Chondrocyte (in vitro differentiated cells): ENCODE measurements around the gene KLF12. TPM values are rescaled to one million over a fixed set of nuclear protein-coding genes. Genes with fewer than 3 reads are reported as not detected.

Experiments used
- DNase-seq: peaks from one replicate; pipeline ENCODE4 v3.0.0; 2021; ENCODE audit warnings: mixed read lengths, low spot score
- H3K27ac Mint-ChIP-seq: one replicate; pipeline ENCODE4 v1.8.0; 2021; ENCODE audit warnings: mild to moderate bottlenecking, moderate library complexity, mixed read lengths; ENCODE audit not compliant: unreplicated experiment
- H3K27me3 Mint-ChIP-seq: 2 replicates; pipeline ENCODE4 v1.8.0; 2021; ENCODE audit warnings: low read depth, mixed read lengths
- H3K36me3 Mint-ChIP-seq: 2 replicates; pipeline ENCODE4 v1.8.0; 2021; ENCODE audit warnings: low read depth, mixed read lengths
- H3K4me1 Mint-ChIP-seq: 2 replicates; pipeline ENCODE4 v1.8.0; 2021; ENCODE audit warnings: low read depth, mild to moderate bottlenecking, mixed read lengths
- H3K4me3 Mint-ChIP-seq: one replicate; pipeline ENCODE4 v1.8.0; 2021; ENCODE audit warnings: mild to moderate bottlenecking, moderate library complexity, mixed read lengths; ENCODE audit not compliant: unreplicated experiment
- H3K9me3 Mint-ChIP-seq: 2 replicates; pipeline ENCODE4 v1.8.0; 2021; ENCODE audit warnings: low read depth, mixed read lengths
- CTCF ChIP-seq: fragments of 200-600 bp; sonication (generic); IDR thresholded peaks from 2 replicates; pipeline ENCODE4 v1.5.0; 2021; ENCODE audit warnings: antibody characterized with exemption, mild to moderate bottlenecking, moderate library complexity
- total RNA-seq: library from RNA; stranded (reverse); gene quantifications from 3 replicates; pipeline ENCODE4 v1.2.1, GENCODE V29; 2021

The KLF12 gene
- total RNA-seq, 1 donor from 2014 or later: 29.0 TPM

- Mint-ChIP-seq H3K27me3 (no peaks in the 10 kb centered on the region), H3K36me3 (no peaks in the 10 kb centered on the region), H3K4me1 (peaks cover 8% of the 10 kb centered on the region), H3K4me3 (no peak overlapping the region), H3K27ac (no peak overlapping the region), H3K9me3 (no peaks in the 10 kb centered on the region)
- DNase-seq: no peak
- no peak for TF ChIP-seq CTCF
Observed at GRCh38 chr13:74158571-74159352, 24.6 kb upstream of the KLF12 start.

DNA sequence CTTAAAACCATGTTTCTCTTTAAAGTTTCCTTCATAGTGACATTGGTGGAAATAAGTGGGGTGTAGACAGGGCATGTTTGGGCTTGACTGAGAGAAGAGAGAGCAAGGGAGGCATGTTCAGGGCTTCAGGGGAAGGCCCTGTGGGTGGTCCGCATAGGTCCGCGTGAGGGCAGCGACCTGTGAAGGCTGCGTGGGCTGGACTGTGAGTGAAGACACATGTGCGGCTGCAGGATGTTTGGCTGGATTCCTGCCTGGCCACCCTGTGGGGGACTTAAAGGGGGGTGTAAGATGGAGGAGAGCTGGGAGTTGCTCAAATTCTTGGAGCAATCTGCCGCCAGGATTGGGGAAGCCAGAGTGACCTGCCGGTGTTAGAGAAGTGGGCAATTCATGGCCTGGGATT is 23.8 kb upstream of the KLF12 start:
- no peak for DNase-seq
- Mint-ChIP-seq H3K27ac (no peak overlapping the region), H3K4me3 (no peak overlapping the region), H3K36me3 (no peaks in the 10 kb centered on the region), H3K27me3 (no peaks in the 10 kb centered on the region), H3K4me1 (peaks cover 8% of the 10 kb centered on the region), H3K9me3 (no peaks in the 10 kb centered on the region)
- TF ChIP-seq CTCF: no peak

- Mint-ChIP-seq H3K27me3 (no peaks in the 10 kb centered on the region), H3K36me3 (no peaks in the 10 kb centered on the region), H3K4me3 (no peak overlapping the region), H3K9me3 (no peaks in the 10 kb centered on the region), H3K27ac (no peak overlapping the region), H3K4me1 (peaks cover 8% of the 10 kb centered on the region)
- TF ChIP-seq CTCF: no peak
- DNase-seq: no peak
Observed at GRCh38 chr13:74154981-74155380, 20.8 kb upstream of the KLF12 start.

- no peaks in the 10 kb centered on the region for H3K27me3 Mint-ChIP-seq
- no peak for TF ChIP-seq CTCF
Observed at GRCh38 chr13:74153316-74153715, 19.1 kb upstream of the KLF12 start.

GRCh38 chr13:74151859-74152258 is 17.7 kb upstream of the KLF12 start:
- Mint-ChIP-seq H3K4me1 (no peaks in the 10 kb centered on the region), H3K4me3 (no peak overlapping the region), H3K27me3 (no peaks in the 10 kb centered on the region), H3K36me3 (no peaks in the 10 kb centered on the region), H3K27ac (no peak overlapping the region), H3K9me3 (no peaks in the 10 kb centered on the region)
- DNase-seq: no peak
- TF ChIP-seq CTCF: no peak

More at GRCh38 chr13:74153316-74153715, 19.1 kb upstream of the KLF12 start:
- no peaks in the 10 kb centered on the region for H3K36me3 Mint-ChIP-seq
- H3K9me3 Mint-ChIP-seq: no peaks in the 10 kb centered on the region
- no peak overlapping the region for H3K27ac Mint-ChIP-seq
- peaks cover 6% of the 10 kb centered on the region for H3K4me1 Mint-ChIP-seq
- H3K4me3 Mint-ChIP-seq: no peak overlapping the region
- no peak for DNase-seq
